PC-3 (cell line): ENCODE measurements around the gene NCAPH2.

Experiments used
- CTCF ChIP-seq: fragments of 300-600 bp; sonication (generic); conservative IDR thresholded peaks from 2 replicates; pipeline ENCODE4 v1.5.1; 2017; ENCODE audit warnings: antibody characterized with exemption, low read depth, mild to moderate bottlenecking, low read length
- EZH2 ChIP-seq: fragments of 300-600 bp; sonication (generic); IDR thresholded peaks from one replicate; pipeline ENCODE4 v1.6.1; 2017; ENCODE audit warnings: antibody characterized with exemption, mild to moderate bottlenecking, low read length; ENCODE audit not compliant: unreplicated experiment
- EZH2phosphoT487 ChIP-seq: fragments of 300-600 bp; sonication (generic); IDR thresholded peaks from 2 replicates; pipeline ENCODE4 v1.6.1; 2018; ENCODE audit warnings: mild to moderate bottlenecking, antibody characterized with exemption, low read length, borderline replicate concordance

- no peak for TF ChIP-seq CTCF
- TF ChIP-seq EZH2phosphoT487: no peak
- no peak for TF ChIP-seq EZH2
Measured at GRCh38 chr22:50473855-50474671, 34.0 kb upstream of the NCAPH2 start.
